HG03439 (cell line): ENCODE measurements around the gene SIT1.
"Not testable (repeated sequence)": the region's sequence is repeated elsewhere in the genome, so short reads cannot be mapped to it uniquely, and the experiment has no call there.

Experiments
- ATAC-seq: cut with Tn5 transposase; IDR thresholded peaks from one replicate; pipeline ENCODE4 v1.9.1; 2021; ENCODE audit warnings: mild to moderate bottlenecking, moderate library complexity; ENCODE audit not compliant: unreplicated experiment

SIT1 gene

GRCh38 chr9:35639225-35639624 is 11.5 kb downstream of the SIT1 start:
- not testable (repeated sequence) for ATAC-seq

- not testable (repeated sequence) for ATAC-seq
Measured at GRCh38 chr9:35638751-35639150, 12.0 kb downstream of the SIT1 start.

DNA sequence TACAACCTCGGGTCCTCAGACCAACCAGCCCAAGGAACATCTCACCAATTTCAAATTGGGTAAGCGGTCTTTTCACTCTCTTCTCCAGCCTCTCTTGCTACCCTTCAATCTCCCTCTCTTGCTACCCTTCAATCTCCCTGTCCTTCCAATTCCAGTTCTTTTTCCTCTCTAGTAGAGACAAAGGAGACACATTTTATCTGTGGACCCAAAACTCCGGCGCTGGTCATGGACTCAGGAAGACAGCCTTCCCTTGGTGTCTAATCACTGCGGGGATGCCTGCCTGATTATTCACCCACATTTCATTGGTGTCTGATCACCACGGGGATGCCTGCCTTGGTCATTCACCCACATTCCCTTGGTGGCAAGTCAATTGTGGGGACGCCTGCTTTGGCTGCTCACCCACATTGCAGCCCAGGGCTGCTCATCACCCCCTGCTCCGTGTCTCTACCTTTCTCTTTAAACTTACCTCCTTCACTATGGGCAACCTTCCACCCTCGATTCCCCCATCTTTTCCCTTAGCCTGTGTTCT is 13.2 kb downstream of the SIT1 start:
- not testable (repeated sequence) for ATAC-seq

DNA sequence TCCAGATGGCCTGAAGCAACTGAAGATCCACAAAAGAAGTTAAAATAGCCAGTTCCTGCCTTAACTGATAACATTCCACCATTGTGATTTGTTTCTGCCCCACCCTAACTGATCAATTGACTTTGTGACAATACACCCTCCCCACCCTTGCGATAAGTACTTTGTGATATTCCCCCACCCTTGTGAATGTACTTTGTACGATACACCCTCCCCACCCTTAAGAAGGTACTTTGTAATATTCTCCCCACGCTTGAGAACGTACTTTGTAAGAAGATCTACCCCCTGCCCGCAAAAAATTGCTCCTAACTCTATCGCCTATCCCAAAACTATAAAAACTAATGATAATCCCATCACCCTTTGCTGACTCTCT is 13.9 kb downstream of the SIT1 start:
- not testable (repeated sequence) for ATAC-seq

DNA sequence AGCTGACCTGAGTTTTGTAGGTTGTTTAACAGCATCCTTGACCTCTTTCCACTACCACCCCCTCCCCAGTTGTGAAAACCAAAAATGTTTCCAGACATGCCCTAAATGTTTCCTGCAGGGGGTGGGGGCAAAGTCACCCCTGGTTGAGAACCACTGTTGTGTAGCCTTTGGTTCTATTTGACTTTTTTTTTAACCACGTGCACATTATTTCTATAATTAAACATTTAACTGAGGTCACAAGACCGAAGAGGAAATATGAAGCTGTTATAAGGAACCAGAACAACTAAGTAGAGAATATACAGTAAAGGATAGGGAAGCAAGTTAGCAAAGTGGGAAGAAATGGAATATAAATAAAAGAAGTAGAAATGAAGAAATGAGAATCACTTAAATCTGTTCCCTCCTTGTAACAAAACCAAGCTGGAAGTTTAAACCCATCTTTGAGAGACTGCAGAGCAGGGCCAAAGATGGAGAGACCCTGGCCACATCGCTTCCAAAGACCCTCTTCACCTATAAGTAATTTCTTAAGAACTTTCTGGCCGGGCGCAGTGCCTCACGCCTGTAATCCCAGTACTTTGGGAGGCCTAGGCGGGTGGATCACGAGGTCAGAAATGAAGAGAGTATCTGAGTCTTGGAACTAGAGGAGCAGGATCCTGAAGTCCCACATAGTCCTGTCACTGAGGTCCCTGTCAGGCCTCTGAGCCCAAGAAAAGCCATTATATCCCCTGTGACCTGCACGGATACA is 14.4 kb downstream of the SIT1 start:
- ATAC-seq = no peak

DNA sequence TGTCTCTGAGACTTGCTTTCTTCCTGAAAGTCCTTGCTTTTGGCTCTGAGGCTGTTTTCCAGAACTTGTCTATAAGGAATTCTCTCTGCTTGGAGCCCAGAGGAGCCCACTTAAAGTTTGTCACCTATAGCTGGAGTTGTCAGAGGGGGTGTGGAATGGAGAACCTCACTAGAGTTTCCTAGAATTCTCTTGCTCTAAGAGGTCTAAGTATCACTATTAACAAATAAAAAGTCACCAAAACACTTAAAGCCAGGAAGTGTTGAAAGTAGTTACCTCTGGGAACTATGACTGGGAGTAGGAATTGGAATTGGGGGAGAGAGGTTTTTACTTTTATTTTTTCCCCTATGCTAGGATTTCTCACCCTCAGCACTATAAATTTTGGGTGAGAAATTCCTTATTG is 15.0 kb downstream of the SIT1 start:
- ATAC-seq = no peak

DNA sequence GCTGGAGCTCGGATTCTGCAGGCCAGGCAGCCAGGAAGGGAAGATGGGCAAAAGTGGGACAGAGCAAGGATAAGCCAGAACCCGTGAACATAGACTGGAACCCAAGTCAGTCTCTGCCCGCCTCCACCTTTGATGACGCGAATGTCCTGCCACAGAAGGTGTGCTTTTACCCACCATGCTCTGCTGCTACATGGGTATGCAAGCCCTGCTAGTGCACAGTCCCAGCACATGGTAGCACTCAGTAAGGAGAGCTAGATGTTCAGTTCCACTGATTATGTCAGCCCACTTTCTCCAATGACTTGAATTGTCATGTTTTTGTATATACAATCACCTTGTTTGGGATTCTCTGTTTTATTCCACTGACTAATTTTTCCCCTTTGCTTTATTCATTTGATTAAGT is 21.1 kb downstream of the SIT1 start:
- no peak for ATAC-seq

- no peak for ATAC-seq
Measured at GRCh38 chr9:35628389-35628991, 22.2 kb downstream of the SIT1 start.

- ATAC-seq = no peak
Measured at GRCh38 chr9:35627575-35627974, 23.2 kb downstream of the SIT1 start.

DNA sequence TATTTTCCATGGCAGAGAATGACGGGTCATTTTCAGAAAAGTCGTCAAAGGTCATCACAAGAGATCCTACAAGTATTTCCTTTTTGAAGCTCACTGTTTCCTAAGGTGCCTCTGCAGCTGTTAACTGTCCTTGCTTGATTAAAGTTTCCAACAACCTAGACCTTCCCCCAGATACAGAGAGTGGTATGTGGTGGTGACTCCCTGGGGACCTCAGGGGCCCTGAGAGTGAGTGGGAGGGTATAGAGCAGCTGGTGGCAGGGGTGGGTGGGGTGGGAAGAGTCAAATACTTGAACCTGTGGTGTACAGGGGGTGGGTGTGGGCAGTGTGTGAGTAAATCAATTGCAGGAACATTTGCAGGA is 31.0 kb downstream of the SIT1 start:
- peak; percentile 42 for ATAC-seq

DNA sequence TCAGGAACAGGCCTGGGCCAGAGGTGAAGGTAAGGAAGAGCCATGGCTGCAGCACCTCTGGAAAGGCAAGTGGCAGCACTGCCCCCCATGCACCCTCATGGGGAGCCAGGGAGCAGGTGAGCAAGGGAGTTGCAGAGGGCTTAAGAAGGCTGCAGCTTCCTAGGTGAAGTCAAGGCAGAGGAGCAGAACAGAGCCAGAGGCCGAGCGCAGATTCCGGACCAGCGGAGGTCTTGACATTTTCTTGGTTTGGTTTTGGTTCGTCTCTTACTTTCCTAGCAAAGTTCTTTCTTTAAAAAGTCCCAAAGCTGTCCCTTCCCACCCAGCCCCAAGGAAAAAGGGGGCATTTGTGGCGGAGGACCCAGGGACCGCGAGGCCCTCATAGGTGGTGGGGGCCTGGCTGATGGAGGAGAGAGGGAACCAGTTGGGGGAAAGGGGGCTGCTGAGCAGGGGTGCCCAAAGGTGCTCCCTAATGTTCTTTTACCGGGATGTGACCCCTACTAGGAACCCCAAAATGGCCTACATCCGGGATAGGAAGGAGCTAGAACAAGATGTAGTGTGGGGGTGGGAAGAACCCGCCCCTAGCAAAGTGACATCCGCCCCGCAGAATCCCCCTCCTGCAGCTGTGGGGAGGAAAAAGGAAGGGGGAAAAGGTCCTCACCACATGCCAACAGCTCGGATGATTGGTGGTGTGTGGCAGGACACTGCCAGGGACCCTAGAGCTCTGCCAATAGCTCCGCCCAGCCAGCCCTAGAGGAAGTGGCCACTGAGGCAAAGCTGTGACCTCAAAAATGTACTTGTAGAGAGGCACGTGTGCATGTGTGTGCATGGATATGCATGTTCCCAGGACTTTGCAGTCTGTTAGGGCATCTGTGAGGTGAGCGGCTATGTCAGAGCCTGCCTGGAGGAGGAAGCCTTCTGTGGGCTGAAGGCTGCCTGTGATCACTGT is 31.6 kb downstream of the SIT1 start:
- peak; percentile 36 for ATAC-seq

DNA sequence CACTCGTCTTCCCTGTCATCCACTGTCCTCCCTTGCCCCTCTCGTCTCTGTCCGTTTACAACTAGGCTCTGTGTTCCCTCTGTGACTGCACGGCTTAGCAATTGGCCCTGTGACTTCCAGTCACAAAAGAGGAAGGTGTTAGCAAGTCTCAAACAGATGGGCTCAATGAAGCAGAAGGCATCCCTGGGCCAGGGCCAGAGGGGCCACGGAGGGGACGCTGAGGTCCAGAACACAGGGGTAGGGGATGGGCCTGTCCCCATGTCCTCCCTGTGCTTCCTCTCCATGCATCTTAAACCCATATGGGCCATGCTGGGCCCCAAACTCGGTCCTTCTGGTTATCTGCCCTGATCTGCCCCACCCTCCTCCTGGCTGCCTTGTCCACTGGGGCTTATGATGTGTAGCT is 32.4 kb downstream of the SIT1 start, which contains the start of gene CD72:
Gene CD72, minus strand, starts transcription at position 89 of the 403 bp plus-strand sequence. CDS start 110 bp downstream, outside the sequence.
- no peak for ATAC-seq

DNA sequence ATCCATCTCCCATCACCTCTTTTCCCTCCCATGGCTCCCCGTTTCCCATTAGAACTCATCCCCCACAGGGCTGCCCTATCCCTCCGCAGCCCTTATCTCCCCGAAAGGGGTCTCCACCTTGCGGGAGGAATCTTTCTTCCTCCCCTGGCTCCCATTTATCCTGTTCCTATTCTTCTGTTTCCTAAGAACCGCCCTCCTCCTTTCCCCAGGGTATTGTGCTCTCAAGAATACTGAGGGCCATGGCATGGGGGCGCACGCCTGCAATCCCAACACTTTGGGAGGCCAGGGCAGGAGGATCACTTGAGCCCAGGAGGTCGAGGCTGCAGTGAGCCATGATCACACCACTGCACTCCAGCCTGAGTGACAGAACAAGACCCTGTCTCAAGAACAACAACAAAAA is 33.2 kb downstream of the SIT1 start:
- ATAC-seq = no peak

DNA sequence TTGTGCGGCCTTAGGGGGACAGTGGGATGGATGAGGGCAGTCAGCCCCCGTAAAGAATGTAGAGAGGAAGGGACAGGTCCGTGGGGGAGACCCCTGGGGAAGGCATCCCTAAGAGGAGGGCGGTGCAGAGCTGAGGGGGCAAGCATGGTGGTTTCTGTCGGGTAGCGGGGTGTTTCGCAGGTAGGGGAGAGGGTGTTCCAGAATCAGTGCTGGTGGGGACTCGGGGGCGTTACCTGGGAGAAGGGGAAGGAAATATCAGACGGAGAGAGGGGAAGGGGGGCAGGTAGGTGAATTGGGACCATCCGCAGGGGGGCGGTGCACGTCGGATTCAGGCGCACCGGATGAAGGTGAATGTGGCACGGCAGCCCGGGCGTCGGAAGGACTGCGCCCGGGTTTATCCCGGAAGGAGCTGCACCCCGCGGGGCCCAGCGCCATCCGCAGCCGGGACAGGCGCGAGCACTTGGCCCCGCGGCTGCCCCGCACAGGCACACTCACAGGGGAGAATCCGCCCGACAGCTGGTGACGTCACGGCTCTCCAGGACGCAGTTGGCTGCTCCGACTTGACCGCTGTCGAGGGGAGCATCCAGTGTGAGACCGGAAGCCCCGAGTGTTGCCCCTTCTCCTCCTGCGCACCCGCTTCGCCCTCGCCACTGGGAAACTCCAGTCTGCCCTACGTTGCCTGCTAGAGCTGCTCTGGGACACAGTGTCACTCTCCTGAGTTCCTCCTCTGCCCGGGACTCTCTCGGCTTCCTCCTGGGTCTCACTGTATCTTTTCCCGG is 33.9 kb downstream of the SIT1 start:
- peak; percentile 53 for ATAC-seq

GRCh38 chr9:35615981-35616680 is 34.6 kb downstream of the SIT1 start:
- ATAC-seq = no peak

- no peak for ATAC-seq
Measured at GRCh38 chr9:35612843-35613242, 37.9 kb downstream of the SIT1 start.

DNA sequence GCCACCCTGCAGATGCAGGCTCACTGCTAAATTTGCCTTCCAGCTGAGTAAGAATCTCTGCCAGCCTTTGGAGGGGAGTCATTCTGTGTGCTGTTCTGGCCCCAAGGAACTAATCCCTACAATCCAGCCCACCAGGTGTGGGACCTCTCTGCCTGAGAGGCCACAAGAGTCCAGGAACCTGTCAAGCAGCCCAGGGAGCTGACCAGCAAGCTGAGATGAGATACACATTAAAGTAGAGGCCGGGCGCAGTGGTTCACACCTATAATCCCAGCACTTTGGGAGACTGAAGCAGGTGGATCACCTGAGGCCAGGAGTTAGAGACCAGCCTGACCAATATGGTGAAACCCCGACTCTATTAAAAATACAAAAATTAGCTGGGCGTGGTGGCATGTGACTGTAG is 38.7 kb downstream of the SIT1 start:
- not testable (repeated sequence) for ATAC-seq

DNA sequence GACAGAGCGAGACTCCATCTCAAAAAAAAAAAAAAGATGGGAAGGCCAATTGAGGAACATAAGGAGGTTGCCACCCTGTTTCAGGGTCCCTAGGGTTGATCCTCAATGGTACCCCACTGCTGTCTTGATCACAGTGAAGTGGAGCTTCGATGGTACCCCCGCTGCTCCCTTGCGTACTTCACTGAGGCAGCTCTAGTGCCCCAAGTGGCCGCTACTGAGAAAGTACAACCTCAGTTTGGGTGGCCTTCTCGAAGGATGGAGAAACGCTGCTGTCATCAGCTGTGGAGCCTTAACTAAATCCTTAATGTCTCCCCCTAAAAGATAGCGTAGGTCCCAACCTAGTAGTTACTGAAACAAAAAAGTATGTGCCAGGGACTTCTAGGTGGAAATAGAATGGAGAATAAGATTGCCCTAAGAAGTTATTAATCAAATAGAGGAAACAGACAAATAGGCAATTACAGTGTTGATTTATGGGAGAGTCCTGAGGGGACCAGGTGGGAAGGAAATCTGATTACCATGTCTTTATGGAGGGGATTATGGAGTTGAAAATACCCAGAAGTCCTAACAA is 39.4 kb downstream of the SIT1 start:
- ATAC-seq = no peak

DNA sequence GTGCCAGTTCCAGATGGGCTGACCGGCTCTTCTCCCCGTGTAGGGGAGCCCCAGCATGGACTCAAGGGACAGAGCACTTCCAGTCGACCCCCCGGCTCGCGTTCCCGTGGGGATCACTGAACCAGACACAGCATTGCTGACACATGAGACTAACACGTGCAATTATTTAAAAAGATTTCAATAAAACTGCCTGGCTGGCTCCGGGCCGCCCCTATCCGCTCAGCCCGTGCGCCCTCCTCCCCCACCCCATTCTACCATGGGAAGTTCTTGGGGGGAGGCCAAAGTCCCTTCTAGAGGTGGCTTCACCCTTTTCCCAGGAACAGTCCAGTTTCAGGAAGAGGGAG is 40.9 kb downstream of the SIT1 start:
- no peak for ATAC-seq
